Heart left ventricle (tissue), 16 donors: ENCODE results near the gene RAB6B. TPM values are rescaled to one million over a fixed set of nuclear protein-coding genes. Genes with fewer than 3 reads are reported as not detected.

Source experiments
- ATAC-seq, 4 donors: fragments of 200-7000 bp; cut with Tn5 transposase; one replicate each; pipeline ENCODE4 v1.9.1; 2020 to 2022; ENCODE audit warnings: moderate library complexity in 4 of 4, mild to moderate bottlenecking in 3 of 4, moderate number of reproducible peaks in 1 of 4
- DNase-seq, 5 donors: peaks; one replicate each; pipeline ENCODE4 v3.0.0-alpha.2; 2020
- H3K27ac ChIP-seq, 12 donors: fragments of 200-600 bp; sonication (generic) in 4 of 12; one replicate each; pipeline versions ENCODE4 v1.5.0 to v1.8.0; 2016 to 2022; ENCODE audit warnings: mild to moderate bottlenecking in 2 of 12
- H3K27me3 ChIP-seq, 9 donors: fragments of 200-600 bp; sonication (generic) in 2 of 9; one replicate each; pipeline versions ENCODE4 v1.5.1 to v1.8.0; 2016 to 2022; ENCODE audit warnings: mild to moderate bottlenecking in 3 of 9
- H3K36me3 ChIP-seq, 9 donors: fragments of 200-600 bp; sonication (generic) in 2 of 9; one replicate each; pipeline versions ENCODE4 v1.5.0 to v1.8.0; 2018 to 2022; ENCODE audit warnings: mild to moderate bottlenecking in 2 of 9
- H3K4me1 ChIP-seq, 12 donors: fragments of 200-600 bp; sonication (generic) in 4 of 12; one replicate each; pipeline versions ENCODE4 v1.5.0 to v1.8.0; 2016 to 2022; ENCODE audit warnings: mild to moderate bottlenecking in 3 of 12
- H3K4me3 ChIP-seq, 12 donors: fragments of 200-600 bp; sonication (generic) in 4 of 12; one replicate each; pipeline versions ENCODE4 v1.5.0 to v1.8.0; 2017 to 2022; ENCODE audit warnings: mild to moderate bottlenecking in 9 of 12, moderate library complexity in 4 of 12
- H3K9me3 ChIP-seq, 12 donors: fragments of 200-600 bp; sonication (generic) in 4 of 12; one replicate each; pipeline versions ENCODE4 v1.5.0 to v1.8.0; 2016 to 2022; ENCODE audit warnings: mild to moderate bottlenecking in 1 of 12
- POLR2A ChIP-seq, 2 donors: fragments of 450-650 bp; IDR thresholded peaks; one replicate each; pipeline ENCODE4 v1.6.1; 2017; ENCODE audit warnings: antibody characterized with exemption in 2 of 2, mild to moderate bottlenecking in 2 of 2, moderate library complexity in 2 of 2
- WGBS, 4 donors: extraction: QIAGEN DNeasy Blood & Tissue Kit in 2 of 4; methylation state at CpG; one replicate each; pipeline versions ENCODE4 v1.1.5 to v1.1.7; 2013 to 2018; 5-methylcytosine and 5-hydroxymethylcytosine counted together
- intact Hi-C, 10 donors: fragments of 100-400 bp; cut with DNase I; formaldehyde crosslinking; loops; one replicate each; pipeline versions ENCODE4 v1.11.1 to v1.14.2; 2022
- polyA plus RNA-seq, 2 donors: library from polyadenylated mRNA; stranded (reverse); fragments of 200-250 nt; gene quantifications; one replicate each; pipeline ENCODE4 v1.2.3, GENCODE V29; 2013
- total RNA-seq, 9 donors: library from RNA; depleted of rRNA in 2 of 9; stranded (reverse); fragments of >200 nt in 2 of 9; fragmentation: NEBNext Ultra II Directional in 3 of 9; extraction: Animal tissue kit (Norgen Biotek cat#: 25700) in 3 of 9; gene quantifications; one replicate each; pipeline versions ENCODE4 v1.1.0 to v1.2.4, GENCODE V29; 2016 to 2023
- TF ChIP-seq, protein P1 (sequence below), 12 donors: fragments of 200-600 bp; sonication (generic) in 4 of 12; IDR thresholded peaks; one replicate each; pipeline versions ENCODE4 v1.5.0 to v1.8.0; 2018 to 2022; ENCODE audit warnings: antibody characterized with exemption in 12 of 12, mild to moderate bottlenecking in 5 of 12
- donor health status: ischemic (EF 13 %, LVEDD 7.1; RV severe dilation, severe dysfunction).
- donor health status: healthy with polysubstance abuse.
- donor health status: DM: no; HTN: yes; CAD: no.
- donor health status: DM: no; HTN: no; CAD: no.
- donor health status: ischemic (EF 25% LVEDD 6.9; RV normal size, moderate dysfunction).
- donor health status: ischemic (EF 25% LVEDD 5.7; RV mildly dilated, moderate dysfunction).
- donor health status: healthy.
- donor health status: DM: yes; HTN: yes; CAD: no.
- donor health status: ischemic (EF 35%, LVEDD 5.7; RV mildly dilated, moderate dysfunction).
- donor health status: nonischemic (EF 11% LVEDD 7.7; RV severe dilation, severe dysfunction).
- donor health status: DM: yes; HTN: yes; CAD: no.
- donor health status: PGD.
- donor health status: ischemic (EF 29% LVEDD 5.4; RV normal size, mild dysfunction).
- donor health status: nonischemic (EF 23%, LVEDD 6.1; RV moderate dilation, normal function).

RAB6B gene
- total and polyA plus RNA-seq, 11 donors = 12.4 to 57.2 (median 43.1) TPM

DNA sequence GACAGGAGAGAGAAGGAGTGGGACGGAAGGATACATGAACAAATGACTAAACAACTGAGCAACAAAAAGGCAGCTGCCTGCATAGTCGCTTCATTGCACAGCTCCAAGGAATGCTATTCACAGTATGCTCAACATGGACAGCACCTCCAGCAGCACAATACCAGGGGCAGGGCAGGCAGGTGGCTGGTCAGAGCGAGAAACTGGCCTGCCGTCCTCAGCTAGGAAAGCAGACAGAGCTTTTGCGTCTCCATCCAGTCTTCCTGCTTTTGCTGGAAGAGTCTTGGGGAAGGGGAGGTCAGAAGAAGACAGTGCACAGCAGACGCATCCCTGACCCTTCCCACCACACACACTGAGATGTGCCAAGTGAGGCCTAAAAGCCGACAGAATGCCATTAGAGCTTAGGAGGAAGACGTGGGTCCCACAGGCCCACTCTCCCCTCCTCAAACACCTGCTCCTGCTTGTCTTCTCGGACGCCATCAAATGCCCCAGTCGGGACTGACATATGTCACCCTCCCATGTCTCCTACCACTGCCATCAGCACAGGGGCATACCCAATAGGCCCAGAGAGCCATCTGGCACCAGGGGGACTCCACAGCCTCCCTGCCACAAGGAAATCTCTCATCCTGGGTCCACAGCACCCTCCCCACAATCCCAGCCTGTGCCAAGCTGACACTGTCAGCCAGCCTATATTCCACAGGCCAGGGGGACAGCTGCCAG, 3.9 kb downstream of the RAB6B start:
- Histone ChIP-seq H3K36me3 (no peaks in the 10 kb centered on the region), H3K4me3 (no peak overlapping the region), H3K27ac (peak overlapping the region in 4 of 12 donors; percentile 38 to 78 (median 42)), H3K9me3 (no peaks in the 10 kb centered on the region), H3K4me1 (peaks cover 0 to 63% (median 21%) of the 10 kb centered on the region in 12 donors), H3K27me3 (peaks cover 0 to 28% (median 0%) of the 10 kb centered on the region in 9 donors)
- intact Hi-C loops = loop anchor here in 3 of 10 donors (1.0 to 10.0 kb wide), 4 partner anchors 24 to 227 kb away; partner anchors contain the start of gene TOPBP1 (in 1 of the 3)
- TF ChIP-seq, protein P1, sequence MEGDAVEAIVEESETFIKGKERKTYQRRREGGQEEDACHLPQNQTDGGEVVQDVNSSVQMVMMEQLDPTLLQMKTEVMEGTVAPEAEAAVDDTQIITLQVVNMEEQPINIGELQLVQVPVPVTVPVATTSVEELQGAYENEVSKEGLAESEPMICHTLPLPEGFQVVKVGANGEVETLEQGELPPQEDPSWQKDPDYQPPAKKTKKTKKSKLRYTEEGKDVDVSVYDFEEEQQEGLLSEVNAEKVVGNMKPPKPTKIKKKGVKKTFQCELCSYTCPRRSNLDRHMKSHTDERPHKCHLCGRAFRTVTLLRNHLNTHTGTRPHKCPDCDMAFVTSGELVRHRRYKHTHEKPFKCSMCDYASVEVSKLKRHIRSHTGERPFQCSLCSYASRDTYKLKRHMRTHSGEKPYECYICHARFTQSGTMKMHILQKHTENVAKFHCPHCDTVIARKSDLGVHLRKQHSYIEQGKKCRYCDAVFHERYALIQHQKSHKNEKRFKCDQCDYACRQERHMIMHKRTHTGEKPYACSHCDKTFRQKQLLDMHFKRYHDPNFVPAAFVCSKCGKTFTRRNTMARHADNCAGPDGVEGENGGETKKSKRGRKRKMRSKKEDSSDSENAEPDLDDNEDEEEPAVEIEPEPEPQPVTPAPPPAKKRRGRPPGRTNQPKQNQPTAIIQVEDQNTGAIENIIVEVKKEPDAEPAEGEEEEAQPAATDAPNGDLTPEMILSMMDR (IDR thresholded peaks at IDR 0.05) = no peak
- TF ChIP-seq POLR2A (IDR thresholded peaks at IDR 0.05) = no peak
- 90 to 95% (median 93%) methylated on average over 11 of the region's 11 CpGs for WGBS, 4 donors
- DNase-seq (no peak), ATAC-seq (no peak)

DNA sequence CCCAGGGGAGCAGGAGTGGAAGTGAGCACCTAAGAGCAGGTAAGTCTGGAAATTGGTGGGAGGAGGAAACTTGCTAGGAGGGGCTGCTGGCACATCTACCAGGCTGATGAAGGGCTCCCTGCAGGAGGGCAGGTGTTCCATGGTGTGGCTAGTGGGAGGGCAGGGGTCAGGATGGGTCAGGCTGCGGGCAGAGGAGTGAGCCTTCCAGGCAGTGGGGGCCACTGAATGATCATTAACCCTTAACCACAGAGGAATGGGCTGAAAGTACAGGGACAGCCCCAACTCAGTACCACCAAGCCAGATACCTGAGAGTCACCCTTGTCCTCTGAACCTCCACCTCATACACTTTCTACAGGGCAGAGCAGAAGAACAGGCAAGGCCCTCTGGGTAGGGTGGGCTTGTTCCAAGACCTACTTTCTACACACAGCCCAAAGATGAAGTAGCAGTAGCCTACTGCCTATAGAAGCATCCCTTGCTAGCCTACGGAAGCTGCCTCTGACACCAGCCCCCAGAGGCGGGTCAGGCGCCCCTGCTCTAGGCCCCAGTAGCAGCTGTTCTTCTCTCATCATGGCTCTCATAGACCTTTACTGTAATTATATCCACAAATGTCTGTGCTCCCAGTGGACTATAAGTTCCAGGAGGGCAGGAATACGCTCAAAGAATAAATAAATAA, 4.6 kb downstream of the RAB6B start:
- H3K27ac ChIP-seq = no peak overlapping the region
- intact Hi-C loops = loop anchor here in 2 of 10 donors (5.0 to 10.0 kb wide), 3 partner anchors 39 to 226 kb away; partner anchors contain the start of gene TOPBP1 (in 1 of the 2)
- peaks cover 0 to 63% (median 19%) of the 10 kb centered on the region in 12 donors for H3K4me1 ChIP-seq
- no peaks in the 10 kb centered on the region for H3K36me3 ChIP-seq
- peaks cover 0 to 21% (median 0%) of the 10 kb centered on the region in 9 donors for H3K27me3 ChIP-seq
- DNase-seq (no peak), ATAC-seq (no peak)
- no peaks in the 10 kb centered on the region for H3K9me3 ChIP-seq
- 82 to 97% (median 94%) methylated on average over 5 of the region's 5 CpGs for WGBS, 4 donors
- TF ChIP-seq POLR2A (IDR thresholded peaks at IDR 0.05) = no peak
- TF ChIP-seq, protein P1 (IDR thresholded peaks at IDR 0.05) = no peak
- no peak overlapping the region for H3K4me3 ChIP-seq

DNA sequence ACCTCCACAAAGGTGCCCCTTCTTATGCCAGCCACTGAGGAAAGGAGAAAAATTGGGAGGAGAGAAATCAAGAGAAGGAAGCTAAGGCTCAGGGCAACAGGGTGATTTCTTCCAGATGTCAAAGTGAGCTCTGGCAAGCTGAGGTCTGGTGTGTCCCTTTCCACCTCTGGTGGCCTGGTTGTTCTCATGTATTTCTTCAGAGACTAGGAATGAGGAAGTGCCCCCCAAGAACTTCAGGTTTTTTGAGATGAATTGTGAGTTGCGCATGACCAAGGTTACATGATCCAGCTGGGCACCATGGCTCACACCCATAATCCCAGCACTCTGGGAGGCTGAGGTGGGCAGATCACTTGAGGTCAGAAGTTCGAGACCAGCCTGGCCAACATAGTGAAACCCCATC, 5.6 kb downstream of the RAB6B start:
- peaks cover 0 to 11% (median 0%) of the 10 kb centered on the region in 9 donors for H3K27me3 ChIP-seq
- intact Hi-C loops = loop anchor here in 2 of 10 donors (5.0 to 10.0 kb wide), 3 partner anchors 38 to 225 kb away; partner anchors contain the start of gene TOPBP1 (in 1 of the 2)
- no peak overlapping the region for H3K4me3 ChIP-seq
- no peak for DNase-seq
- TF ChIP-seq, protein P1 (IDR thresholded peaks at IDR 0.05) = no peak
- TF ChIP-seq POLR2A (IDR thresholded peaks at IDR 0.05) = no peak
- H3K27ac ChIP-seq = no peak overlapping the region
- no peaks in the 10 kb centered on the region for H3K9me3 ChIP-seq
- peaks cover 0 to 55% (median 19%) of the 10 kb centered on the region in 12 donors for H3K4me1 ChIP-seq
- WGBS, 4 donors = 88 to 97% (median 95%) methylated on average over 2 of the region's 2 CpGs
- ATAC-seq = no peak
- H3K36me3 ChIP-seq = no peaks in the 10 kb centered on the region

DNA sequence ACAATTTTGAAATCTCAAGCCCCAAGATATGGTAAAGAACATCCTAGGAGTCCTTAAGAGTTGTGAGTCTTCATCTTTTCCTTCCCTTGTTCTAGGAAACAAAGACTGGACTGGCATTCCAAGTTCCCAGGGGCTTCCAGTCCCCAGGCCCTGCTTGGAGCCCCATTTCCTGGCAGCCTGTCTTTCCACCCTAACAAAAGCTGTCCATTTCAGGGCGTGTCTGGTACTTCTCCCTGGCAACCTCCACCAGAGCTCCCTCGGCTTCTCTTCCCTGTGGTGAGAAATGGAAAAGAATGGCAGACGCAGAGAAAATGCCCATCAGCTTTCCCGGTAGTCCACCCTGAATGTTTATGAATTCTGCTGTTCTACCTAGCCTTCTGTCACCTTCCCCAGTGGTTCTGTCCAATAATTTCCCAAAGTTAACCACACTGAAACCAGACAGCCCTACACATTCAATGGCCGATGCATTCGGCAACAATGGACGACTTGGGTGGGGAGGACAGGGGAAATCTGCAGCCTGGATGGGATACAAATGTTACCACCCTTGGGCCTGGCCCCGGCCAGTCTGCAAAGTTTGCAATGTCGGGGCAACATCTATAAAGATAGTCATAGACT, 6.8 kb downstream of the RAB6B start:
- DNase-seq = no peak
- H3K27me3 ChIP-seq = no peaks in the 10 kb centered on the region
- no peaks in the 10 kb centered on the region for H3K9me3 ChIP-seq
- 89 to 93% (median 92%) methylated on average over 9 of the region's 9 CpGs for WGBS, 4 donors
- no peak overlapping the region for H3K27ac ChIP-seq
- no peak for ATAC-seq
- intact Hi-C loops = no loop called here
- H3K36me3 ChIP-seq = no peaks in the 10 kb centered on the region
- TF ChIP-seq, protein P1 (IDR thresholded peaks at IDR 0.05) = no peak
- no peak for TF ChIP-seq POLR2A (IDR thresholded peaks at IDR 0.05)
- H3K4me1 ChIP-seq = peaks cover 0 to 49% (median 16%) of the 10 kb centered on the region in 12 donors
- no peak overlapping the region for H3K4me3 ChIP-seq
